ENCODE measurements around the gene NUP210. TPM values are rescaled to one million over a fixed set of nuclear protein-coding genes. Genes with fewer than 3 reads are reported as not detected.

Gene NUP210
- total RNA-seq, 1 donor, result 0.45 TPM

GRCh38 chr3:13318626-13319470 is 101.3 kb downstream of the NUP210 start:
- no peak for TF ChIP-seq CTCF (IDR thresholded peaks at IDR 0.05; ENCODE audit: insufficient read depth, low read length)
- DNase-seq (ENCODE audit: low read depth), result no peak
- no peak overlapping the region for H3K4me3 ChIP-seq (ENCODE audit: low read depth, low read length)

GRCh38 chr3:13317596-13318320 is 102.4 kb downstream of the NUP210 start:
- no peak for DNase-seq (ENCODE audit: low read depth)
- no peak for TF ChIP-seq CTCF (IDR thresholded peaks at IDR 0.05; ENCODE audit: insufficient read depth, low read length)

GRCh38 chr3:13316603-13317002 is 103.5 kb downstream of the NUP210 start:
- DNase-seq (ENCODE audit: low read depth), result no peak
- no peak overlapping the region for H3K4me3 ChIP-seq (ENCODE audit: low read depth, low read length)
- no peak for TF ChIP-seq CTCF (IDR thresholded peaks at IDR 0.05; ENCODE audit: insufficient read depth, low read length)

More at GRCh38 chr3:13317596-13318320, 102.4 kb downstream of the NUP210 start:
- no peak overlapping the region for H3K4me3 ChIP-seq (ENCODE audit: low read depth, low read length)

DNA sequence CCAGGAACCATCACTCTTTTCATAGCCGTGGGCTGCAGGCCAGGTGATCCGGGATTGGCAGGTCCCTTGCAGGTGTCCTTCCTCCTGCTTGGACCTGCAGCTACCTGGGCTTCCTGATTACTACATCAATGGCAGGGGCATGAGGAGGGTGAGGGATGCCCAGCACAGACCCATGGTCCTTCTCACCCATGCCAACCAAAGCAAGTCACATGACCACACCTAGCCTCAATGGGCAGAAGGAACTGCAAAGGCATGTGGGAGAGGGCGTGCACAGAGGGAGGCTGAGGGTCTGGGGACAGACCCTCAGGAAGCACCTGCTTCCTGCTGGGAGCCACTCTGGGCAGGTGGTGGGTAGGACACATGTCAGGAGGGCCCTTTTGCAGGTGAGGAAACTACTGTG is 105.2 kb downstream of the NUP210 start:
- TF ChIP-seq CTCF (IDR thresholded peaks at IDR 0.05; ENCODE audit: insufficient read depth, low read length), result no peak
- no peak overlapping the region for H3K4me3 ChIP-seq (ENCODE audit: low read depth, low read length)
- no peak for DNase-seq (ENCODE audit: low read depth)

DNA sequence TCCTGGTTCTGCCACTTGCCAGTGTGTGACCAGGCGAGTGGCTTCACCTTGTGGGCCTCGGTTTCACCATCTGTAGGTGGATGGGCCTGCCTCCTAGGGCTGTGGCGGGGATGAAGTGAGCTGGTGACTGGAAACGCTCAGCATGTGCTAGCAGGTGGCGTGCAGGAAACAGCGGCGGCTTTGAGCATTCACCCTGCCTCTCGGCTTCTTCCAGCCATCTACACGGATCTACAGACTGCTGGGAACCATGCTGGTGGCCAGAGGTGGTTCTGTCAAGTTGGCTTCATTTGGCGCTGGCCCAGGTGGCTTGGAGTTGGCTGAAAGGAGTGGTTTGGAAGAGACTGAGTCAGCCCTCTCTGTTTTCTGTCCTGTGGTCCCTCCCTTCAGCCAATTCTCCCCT is 106.3 kb downstream of the NUP210 start:
- no peak for DNase-seq (ENCODE audit: low read depth)
- TF ChIP-seq CTCF (IDR thresholded peaks at IDR 0.05; ENCODE audit: insufficient read depth, low read length), result no peak
- no peak overlapping the region for H3K4me3 ChIP-seq (ENCODE audit: low read depth, low read length)

DNA sequence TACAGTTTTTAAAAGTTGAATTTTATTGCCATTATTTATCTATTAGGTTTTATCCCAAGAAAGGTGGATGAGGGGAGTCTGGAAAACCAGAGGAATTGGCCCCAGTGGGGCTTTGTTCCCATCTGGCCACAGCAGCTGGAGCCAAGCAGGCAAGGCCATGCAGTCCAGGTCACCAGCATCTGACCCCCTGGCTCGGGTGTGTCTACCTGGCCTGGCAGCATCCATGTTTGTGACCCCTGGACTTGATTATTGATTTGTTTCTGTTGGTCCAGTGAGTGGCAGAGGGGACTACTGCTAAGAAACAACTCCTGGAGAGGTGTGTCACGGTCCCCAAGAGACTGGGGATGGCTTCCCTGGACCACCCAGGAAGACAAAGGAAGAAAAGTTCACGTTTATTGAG is 111.1 kb downstream of the NUP210 start:
- TF ChIP-seq CTCF (IDR thresholded peaks at IDR 0.05; ENCODE audit: insufficient read depth, low read length), result no peak
- DNase-seq (ENCODE audit: low read depth), result no peak
- no peak overlapping the region for H3K4me3 ChIP-seq (ENCODE audit: low read depth, low read length)
